D721Med (cell line): ENCODE measurements around the gene SLC24A3.
A peak's percentile ranks its signal among the peaks of the same experiment; 100 is the strongest.

Experiments
- DNase-seq: peaks from one replicate; pipeline ENCODE4 v3.0.0; 2011; ENCODE audit warnings: low spot score; ENCODE audit not compliant: insufficient read length
- FAIRE-seq: peaks from 2 replicates; lab custom pipeline; 2011; peaks lifted over from hg19 to GRCh38; lab: Jason Lieb, UNC
- TF ChIP-seq, protein P1 (sequence below): IDR thresholded peaks from 2 replicates; pipeline ENCODE4 v1.5.1; 2012; ENCODE audit warnings: mild to moderate bottlenecking, control low read depth; ENCODE audit not compliant: insufficient read depth; ENCODE audit errors: missing control alignments

SLC24A3 gene

DNA sequence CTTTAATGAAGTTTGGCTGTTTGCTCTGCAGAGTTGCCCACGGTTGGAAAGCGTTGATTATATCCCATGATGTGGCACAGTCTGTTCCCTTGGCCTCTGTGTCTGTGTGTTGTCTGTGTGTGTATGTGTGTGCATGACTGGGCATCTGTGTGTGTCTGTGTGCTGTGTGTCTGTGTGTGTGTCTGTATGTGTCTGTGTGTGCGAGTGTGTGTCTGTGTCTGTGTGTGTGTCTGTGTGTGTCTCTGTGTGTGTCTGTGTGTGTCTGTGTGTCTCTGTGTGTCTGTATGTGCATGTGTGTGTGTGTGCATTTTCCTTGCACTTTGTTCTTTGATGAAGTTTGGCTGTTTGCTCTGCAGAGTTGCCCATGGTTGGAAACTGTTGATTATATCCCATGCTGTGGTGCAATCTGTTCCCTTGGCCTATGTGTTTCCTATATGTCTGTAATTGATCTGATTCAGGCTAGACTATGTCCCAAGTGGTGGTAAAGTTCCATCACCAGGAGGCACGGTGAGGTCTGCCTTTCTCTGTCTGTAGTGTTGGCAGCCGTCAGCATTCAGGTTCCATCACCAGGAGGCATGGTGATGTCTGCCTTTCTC is 467.6 kb downstream of the SLC24A3 start:
- TF ChIP-seq, protein P1, sequence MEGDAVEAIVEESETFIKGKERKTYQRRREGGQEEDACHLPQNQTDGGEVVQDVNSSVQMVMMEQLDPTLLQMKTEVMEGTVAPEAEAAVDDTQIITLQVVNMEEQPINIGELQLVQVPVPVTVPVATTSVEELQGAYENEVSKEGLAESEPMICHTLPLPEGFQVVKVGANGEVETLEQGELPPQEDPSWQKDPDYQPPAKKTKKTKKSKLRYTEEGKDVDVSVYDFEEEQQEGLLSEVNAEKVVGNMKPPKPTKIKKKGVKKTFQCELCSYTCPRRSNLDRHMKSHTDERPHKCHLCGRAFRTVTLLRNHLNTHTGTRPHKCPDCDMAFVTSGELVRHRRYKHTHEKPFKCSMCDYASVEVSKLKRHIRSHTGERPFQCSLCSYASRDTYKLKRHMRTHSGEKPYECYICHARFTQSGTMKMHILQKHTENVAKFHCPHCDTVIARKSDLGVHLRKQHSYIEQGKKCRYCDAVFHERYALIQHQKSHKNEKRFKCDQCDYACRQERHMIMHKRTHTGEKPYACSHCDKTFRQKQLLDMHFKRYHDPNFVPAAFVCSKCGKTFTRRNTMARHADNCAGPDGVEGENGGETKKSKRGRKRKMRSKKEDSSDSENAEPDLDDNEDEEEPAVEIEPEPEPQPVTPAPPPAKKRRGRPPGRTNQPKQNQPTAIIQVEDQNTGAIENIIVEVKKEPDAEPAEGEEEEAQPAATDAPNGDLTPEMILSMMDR: no peak
- DNase-seq (no peak), FAIRE-seq (no peak)

DNA sequence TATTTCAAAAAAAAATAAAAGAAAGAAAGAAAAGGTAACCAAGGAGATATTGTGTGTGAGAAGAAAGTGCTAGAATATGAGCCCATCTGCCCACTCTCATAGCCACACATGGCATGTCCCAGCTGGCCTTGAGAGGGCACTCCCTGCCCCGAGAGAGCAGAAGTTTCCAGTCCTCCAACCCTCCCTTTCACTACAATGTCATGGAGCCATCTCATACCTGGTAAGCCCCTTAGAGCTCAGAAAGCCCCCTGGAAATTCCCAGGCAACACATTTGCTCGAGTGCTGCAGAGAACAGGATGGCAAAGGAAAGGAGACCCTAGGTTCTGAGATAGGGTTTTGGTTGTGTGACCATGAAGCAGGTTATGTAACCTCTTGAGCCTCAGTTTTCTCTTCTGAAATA is 469.8 kb downstream of the SLC24A3 start:
- FAIRE-seq (no peak), DNase-seq (no peak)
- TF ChIP-seq, protein P1: no peak

DNA sequence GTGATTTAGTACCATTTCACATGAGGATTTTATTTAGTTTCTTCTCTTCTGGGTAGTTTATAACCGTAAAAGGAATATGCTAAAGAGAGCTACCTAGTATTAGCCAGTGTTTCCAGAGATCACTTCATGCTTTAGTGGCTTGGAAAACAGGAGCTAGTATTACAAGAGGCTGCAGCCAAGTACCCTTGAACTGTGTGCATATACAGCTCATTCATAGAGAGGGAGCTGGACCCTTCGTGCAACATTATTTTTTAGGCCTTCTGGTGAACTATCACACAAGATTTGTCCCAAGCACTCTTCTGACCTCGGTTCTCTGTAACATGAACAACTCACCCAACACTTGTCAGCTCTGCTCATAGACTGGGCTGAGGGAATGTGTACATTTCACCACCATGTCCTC is 470.7 kb downstream of the SLC24A3 start:
- DNase-seq: no peak
- TF ChIP-seq, protein P1: no peak
- no peak for FAIRE-seq

DNA sequence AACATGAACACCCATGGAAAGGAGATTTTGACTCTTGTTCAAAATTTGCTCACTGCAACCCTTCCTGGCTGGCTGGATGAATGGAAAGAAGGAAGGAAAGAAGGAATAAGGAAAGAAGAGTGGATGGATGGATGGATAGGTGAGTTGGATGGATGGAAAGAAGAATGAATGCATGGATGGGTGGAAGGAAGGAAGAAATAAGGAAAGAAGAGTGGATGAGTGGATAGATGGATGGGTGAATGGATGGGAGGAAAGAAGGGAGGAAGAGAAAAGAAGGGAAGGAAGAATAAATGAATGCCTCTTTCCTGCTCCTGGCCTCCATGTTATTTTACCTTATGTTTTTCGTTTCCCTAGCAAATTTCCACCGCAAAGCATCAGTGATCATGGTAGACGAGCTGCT is 471.4 kb downstream of the SLC24A3 start:
- TF ChIP-seq, protein P1: no peak
- no peak for DNase-seq
- no peak for FAIRE-seq

DNA sequence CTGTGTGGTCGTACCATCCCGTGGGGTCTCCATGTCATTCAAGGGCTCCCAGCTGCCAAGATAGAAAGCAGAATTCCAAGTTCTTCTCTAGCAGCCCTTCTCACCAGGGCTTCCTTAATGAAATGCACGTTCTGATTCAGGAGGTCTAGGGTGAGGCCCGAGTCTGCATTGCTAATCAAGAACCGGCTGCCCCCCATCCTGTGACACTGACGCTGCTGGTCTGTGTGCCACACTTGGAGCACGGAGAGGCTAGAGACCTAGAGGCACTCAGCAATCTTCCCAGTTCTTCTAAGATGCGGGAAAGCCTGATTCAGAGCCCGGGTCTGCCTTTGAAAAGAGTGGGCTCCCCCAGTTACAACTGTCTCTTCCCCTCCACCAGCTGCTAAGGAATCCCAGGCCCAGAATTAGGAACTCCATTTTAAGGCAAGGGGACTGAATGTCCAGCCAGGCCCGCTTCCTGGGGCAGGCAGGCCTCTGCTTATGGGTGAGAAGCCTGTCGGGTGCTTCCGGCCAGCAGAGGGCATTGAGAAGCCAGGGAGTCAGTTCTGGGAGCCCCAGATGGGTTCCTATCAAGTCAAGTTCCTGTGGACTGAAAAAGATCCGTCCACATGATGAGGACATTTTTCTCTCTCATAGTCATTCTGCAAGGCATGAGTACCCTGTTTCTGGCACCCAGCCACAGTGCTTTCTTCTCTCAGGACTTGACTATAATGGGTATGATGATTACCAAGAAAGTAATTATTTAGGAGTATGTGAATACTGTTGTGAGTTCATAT is 475.8 kb downstream of the SLC24A3 start:
- DNase-seq (no peak), FAIRE-seq (no peak)
- TF ChIP-seq, protein P1: peak; percentile 42

DNA sequence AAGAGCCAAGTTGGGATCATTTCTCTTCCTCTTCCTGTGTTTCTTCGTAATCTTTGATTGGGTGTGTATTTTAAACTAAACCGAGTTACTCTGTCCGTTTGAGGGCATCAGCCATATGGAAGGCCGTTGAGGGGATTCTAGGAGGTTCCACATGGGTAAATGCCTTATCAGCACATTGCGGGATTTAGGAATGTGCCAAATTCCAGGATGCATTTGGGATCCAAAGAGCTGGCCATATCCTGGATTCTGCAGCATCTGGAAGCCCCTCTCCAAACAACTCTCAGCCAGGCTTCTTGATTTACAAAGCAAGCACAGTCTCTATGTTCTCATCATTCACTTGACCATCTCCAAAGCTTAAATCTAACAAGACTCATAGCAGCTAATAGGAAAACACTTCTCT is 478.0 kb downstream of the SLC24A3 start:
- no peak for DNase-seq
- TF ChIP-seq, protein P1: no peak
- FAIRE-seq: no peak

DNA sequence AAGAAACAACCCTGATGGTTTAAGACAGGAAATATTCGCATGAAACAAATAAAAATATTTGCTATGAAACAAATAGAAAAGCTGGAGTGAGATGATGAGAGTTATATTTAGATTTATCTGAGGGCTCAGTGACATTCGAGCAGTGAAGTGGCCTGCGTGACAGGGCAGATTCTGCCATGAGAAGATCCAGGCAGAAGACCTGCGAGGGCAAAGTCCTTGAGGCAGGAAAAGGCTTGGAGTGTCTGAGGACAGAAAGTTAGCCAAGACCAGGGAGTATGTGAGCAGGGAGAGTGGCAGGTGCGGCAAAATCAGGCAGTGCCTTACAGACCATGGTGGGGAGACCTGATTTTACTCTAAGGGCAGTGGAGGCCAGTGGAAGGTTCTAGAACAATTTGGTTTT is 478.7 kb downstream of the SLC24A3 start:
- DNase-seq: no peak
- no peak for FAIRE-seq
- TF ChIP-seq, protein P1: no peak
